Measurements from ENCODE around the gene GABRP.

GRCh38 chr5:170737591-170737990 is 45.9 kb upstream of the GABRP start:
- TF ChIP-seq CTCF (conservative IDR thresholded peaks at IDR 0.05; ENCODE audit: low read length) (no peak), EZH2phosphoT487 (IDR thresholded peaks at IDR 0.05; ENCODE audit: borderline replicate concordance) (no peak)

All from Loucy (cell line).